Putamen (tissue), 1 donor: ENCODE measurements around the gene CDCP2.
A peak's percentile ranks its signal among the peaks of the same experiment; 100 is the strongest.

Experiments
- DNase-seq: peaks from one replicate; pipeline ENCODE4 v3.0.0-alpha.2; 2016; ENCODE audit warnings: low spot score

Gene CDCP2

DNA sequence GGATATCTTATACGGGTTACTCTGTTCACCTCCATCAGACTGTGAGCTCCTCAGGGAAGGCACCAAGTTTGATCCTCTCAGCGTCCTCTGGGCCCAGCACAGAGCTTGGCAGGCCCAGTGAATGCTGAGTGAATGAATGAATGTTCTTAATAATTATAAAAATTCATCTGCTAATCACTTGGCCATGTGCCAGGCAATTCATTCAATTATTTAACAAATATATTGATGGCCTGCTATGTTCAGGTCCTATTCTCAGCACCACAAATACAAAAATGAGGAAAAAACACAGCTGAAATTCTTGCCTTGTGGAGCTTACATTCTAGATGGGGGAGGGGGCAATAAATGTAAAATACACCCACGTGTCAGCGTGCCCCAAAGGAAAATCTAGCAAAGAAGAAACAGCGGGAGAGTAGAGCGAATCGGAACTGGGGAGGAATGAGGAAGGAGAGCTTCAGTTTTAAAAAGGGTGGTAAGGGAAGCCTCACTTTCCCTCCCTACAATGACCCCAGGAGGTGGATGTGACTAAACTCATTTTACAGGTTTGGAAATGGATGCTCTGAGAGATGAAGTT, 15.8 kb downstream of the CDCP2 start:
- DNase-seq: no peak

- no peak for DNase-seq
These were observed 16.4 kb downstream of the CDCP2 start for GRCh38 chr1:54136269-54136896.

- no peak for DNase-seq
These were observed 17.2 kb downstream of the CDCP2 start for GRCh38 chr1:54135436-54136120.

DNA sequence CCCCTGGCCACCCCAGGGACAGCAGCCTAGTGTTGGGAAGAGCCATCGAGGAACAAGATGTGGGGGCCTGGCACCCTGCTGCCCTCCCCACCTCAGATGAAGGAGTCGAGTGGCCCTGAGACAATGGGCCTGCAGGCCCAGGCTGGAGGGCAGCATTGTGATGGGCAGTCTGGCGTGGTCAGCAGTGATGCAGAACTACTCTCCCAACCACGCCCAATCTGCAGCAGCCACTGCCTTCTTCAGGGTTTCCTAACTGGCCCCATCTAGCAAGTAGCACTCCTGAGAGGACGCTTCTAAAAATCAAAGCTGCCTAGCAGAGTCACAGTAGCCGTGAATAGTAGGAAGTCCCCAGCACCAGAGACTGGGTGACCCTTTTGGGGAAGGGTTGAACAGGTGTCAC, 18.5 kb downstream of the CDCP2 start:
- DNase-seq: no peak

DNA sequence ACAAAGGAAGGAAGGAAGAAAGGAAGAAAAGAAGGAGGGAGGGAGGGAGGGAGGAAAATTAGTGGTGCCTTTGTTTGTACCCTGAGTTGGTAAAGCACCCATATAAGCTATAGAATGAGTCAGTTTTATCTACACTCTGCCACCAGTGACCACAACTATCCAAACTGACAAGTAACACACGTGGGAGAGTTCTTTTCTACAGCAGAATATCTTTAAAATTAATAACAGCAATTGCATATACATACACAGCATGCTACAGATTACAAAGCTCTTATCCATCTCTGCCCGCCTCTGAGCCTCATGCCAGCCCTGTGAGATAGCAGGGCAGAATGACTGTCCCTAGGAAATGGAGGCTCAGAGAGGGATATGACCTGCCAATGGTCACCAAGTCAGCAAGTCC, 20.3 kb downstream of the CDCP2 start:
- no peak for DNase-seq

GRCh38 chr1:54131419-54131818, 21.4 kb downstream of the CDCP2 start:
- no peak for DNase-seq

DNA sequence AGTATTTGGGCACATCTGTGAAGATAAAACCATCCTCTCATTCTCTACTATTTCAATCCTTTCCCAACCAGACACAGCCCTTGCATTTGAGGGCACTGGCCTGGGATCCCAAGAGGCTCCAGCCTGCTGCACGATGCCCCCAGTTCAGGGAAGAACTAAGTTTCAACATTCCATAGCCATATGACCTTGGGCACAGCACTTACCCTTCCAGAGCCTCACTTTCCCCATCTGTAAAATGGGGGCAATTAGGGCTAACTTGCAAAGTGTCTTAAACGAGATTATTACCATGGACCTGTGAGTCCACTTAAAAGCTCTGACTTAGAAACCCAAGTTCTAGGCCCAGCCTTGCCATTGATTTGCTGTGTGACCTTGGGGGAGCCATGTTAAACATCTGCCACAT, 22.9 kb downstream of the CDCP2 start:
- DNase-seq: no peak

DNA sequence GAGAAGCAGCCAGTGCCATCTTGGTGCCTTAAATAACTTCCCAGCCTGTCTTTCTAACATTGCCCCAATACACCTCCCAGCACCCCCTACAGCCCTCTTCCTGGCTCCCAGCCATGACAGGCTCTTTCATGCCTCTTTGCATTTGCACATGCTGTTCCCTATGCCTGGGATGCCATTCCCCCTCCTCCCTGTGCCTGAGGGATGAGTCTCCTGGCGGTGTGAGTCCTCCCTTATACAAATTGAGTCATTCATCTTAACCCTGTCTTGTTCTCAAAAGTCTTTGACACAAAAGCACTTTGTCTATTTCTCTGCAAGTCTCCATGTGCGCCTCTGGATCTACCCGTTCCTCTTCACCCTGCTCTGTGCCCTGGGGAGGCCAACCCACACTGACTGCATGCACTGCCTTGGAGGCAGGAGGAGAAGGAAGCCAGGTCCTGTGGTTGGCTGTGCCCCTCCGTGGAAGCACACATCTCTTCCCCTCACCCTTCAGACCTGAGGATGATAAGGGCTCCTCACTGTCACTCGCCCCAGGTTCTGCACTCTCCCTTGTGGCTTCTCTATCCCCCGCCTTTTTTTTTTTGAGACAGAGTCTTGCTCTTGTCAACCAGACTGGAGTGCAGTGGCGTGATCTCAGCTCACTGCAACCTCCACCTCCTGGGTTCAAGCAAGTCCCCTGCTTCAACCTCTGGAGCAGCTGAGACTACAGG, 25.1 kb downstream of the CDCP2 start:
- DNase-seq: no peak

GRCh38 chr1:54126271-54126815, 26.5 kb downstream of the CDCP2 start:
- DNase-seq: no peak

DNA sequence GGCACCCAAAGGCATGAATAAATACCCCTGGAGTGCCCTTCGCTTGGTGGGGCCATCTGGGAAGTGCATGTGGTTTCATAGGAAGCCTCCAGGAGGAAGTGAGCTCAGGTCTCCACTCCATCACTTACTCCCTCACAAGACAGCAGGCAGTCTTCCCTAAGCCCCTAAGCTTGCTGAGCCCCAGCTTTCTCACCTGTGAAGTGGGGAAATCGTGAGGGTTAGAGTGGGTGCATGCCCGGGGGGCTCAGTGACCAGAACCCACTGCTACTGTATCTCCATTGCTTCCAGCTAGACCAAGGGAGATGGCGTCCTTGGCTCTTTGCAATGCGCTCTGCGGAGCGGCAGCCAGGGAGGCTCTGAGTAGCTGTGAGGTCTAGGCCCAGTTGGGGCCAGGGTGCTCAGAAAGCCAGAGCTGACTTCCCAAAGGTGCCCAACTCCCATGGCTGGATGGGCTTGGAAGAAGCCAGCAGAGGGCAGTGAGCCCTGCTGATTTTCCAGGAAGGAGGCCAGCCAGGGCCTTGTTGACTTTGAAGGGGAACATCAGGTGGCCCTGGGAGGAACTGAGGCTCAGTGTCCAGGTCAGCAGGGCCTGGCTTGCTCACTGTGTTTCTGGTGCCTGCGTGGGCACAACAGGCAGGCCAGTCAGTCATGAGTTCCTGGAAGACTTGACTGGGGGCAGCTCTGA, 27.3 kb downstream of the CDCP2 start:
- no peak for DNase-seq

- DNase-seq: no peak
These were observed 27.9 kb downstream of the CDCP2 start for GRCh38 chr1:54124906-54125305.

GRCh38 chr1:54124472-54124871, 28.3 kb downstream of the CDCP2 start:
- no peak for DNase-seq

DNA sequence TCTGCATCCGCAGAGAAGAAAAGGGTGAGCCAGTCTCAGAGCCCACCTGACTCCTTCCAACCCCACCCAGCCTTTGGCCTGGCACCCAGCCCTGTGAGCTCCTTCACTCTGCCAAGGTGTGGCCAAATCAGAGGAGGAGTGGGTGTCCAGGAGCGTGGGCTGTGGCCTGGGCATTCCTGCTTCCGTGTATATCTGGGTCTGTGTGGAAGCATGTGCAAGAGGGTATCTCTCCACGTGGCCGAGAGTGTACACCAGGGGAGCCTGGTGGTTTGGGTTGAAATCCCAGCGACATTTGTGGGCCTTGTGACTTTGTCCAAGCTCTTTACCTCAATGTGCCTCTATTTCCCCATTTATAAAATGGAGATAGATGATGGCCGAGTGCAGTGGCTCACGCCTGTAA, 29.8 kb downstream of the CDCP2 start:
- DNase-seq: no peak

- DNase-seq: no peak
These were observed 30.6 kb downstream of the CDCP2 start for GRCh38 chr1:54122135-54122751.

DNA sequence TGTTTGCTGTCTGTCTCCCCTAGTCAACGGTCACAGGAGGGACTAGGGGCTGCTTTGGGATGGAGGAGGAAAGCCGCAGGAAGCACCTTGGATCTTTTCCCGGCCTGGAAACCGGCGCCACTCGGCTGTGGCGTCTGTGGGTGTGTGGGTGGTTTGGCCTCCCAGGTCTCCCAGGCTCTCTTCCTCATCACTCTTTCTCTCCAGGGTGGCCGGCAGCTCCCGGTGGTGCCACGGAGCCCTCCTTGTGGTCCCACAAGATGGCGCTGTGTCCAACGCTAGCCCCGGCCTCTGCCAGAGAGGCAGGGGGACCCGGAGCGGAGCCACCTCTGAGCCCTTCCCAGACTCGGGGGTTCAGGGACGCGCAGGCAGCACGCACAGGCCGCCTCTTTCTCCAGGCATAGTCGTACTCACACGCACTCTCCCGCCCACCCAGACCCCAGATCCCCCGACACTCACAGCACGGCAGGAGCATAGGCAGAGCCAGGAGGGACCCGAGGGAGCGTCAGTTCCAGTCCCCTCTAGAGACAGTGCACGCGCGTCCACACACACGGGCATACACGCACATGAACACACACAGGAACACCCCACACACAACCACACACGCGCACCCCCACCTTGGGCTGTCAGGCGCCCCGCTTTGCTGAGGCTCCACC, 31.2 kb downstream of the CDCP2 start:
- DNase-seq: peak; percentile 47

- no peak for DNase-seq
These were observed 31.9 kb downstream of the CDCP2 start for GRCh38 chr1:54120698-54121481.

DNA sequence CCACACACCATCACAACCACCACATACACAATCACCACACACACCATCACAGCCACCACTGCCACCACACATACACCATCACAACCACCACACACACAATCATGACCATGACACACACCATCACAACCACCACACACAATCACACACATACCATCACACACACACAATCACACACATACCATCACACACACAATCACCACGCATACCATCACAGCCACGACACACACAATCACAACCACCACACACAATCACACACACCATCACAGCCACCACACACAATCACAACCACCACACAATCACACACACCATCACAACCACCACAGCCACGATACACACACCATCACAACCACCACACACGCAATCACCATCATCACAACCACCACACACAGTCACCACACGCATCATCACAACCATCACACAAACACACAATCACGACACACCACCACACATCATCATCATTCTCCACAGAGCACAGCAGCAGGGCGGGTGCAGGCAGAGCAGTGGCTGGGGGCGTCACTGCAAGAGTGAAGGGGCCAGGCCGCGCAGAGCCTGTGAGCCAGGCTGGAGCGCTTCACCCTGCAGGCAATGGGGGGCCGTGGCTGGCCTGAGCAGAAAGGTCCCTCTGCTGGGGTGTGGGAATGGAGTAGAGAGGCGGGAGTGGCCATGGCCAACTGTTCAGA, 32.6 kb downstream of the CDCP2 start:
- no peak for DNase-seq

DNA sequence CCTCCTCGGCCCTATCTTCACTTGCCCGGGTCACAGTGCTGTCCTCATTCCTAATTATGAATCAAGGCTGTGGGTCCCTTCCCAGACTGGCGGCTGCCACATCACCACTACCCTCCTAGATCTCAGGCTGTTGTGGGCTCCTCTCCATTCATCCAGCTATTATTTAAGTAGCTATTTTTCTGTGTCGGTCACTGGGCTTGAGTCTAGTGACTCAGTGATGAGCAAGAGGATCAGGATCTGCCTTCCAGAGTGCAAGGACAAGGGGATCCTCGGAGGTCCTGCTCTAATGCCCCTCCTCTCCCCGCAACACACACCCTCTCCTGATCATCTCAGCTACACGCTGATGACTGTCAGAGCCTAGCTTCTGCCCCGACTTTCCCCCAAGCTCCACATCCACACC, 34.1 kb downstream of the CDCP2 start:
- DNase-seq: no peak

GRCh38 chr1:54117815-54118563, 34.8 kb downstream of the CDCP2 start:
- DNase-seq: peak; percentile 17
